ENCODE results near the gene TNFSF11.

TNFSF11 gene

DNA sequence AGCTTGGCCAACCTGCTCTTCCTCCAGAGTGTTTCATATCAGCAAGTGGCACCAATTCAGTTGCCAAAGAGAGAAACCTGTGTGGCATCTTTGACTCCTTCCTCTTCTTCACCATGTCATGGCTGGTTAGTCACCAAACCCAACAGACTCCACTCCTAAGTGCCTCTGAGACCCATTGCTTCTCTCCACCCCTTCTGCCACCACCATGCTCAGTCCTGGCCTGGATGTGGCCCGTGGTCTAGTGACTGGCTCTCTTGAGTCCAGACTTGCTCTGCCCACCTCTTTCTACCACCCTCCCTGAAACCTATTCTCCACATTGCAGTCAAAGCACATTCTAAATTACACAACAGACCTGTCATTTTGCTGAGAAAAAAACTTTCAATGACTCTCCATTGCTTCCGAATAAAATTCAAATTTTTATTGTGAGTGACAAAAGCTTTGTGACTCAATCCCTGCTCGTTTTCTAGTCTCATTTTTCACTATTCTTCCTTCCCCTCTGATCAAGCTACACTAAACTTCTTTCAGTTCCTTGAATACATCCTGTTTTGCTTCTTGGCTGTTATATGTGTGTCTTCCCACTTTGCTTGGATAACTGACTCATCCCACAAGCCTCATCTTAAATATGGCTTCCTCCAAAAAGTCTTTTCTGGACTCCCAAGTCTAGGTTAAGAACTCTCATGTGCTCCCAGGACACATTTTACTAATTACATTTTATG lies 12.0 kb upstream of the TNFSF11 start:
- no peaks in the 10 kb centered on the region for H3K79me2 ChIP-seq (ENCODE audit: insufficient read depth, low read length)
- H3K9me3 ChIP-seq (ENCODE audit: insufficient read depth, low read length, severe bottlenecking) = no peaks in the 10 kb centered on the region
- H3K27me3 ChIP-seq (ENCODE audit: insufficient read depth, low read length, poor library complexity) = no peaks in the 10 kb centered on the region
- no peak overlapping the region for H3K4me3 ChIP-seq (ENCODE audit: low read depth in 1 of 2, low read length in 2 of 2)
- H3K4me1 ChIP-seq (ENCODE audit: insufficient read depth, low read length) = no peaks in the 10 kb centered on the region
- no peak overlapping the region for H3K4me2 ChIP-seq (ENCODE audit: insufficient read depth, low read length)
- ATAC-seq (ENCODE audit: insufficient read depth, low read depth) (no peak), DNase-seq (no peak)
- no peaks in the 10 kb centered on the region for H3K36me3 ChIP-seq (ENCODE audit: insufficient read depth, low read length)
- no peak overlapping the region for H2AFZ ChIP-seq (ENCODE audit: low read depth, low read length)
- TF ChIP-seq, protein P1, sequence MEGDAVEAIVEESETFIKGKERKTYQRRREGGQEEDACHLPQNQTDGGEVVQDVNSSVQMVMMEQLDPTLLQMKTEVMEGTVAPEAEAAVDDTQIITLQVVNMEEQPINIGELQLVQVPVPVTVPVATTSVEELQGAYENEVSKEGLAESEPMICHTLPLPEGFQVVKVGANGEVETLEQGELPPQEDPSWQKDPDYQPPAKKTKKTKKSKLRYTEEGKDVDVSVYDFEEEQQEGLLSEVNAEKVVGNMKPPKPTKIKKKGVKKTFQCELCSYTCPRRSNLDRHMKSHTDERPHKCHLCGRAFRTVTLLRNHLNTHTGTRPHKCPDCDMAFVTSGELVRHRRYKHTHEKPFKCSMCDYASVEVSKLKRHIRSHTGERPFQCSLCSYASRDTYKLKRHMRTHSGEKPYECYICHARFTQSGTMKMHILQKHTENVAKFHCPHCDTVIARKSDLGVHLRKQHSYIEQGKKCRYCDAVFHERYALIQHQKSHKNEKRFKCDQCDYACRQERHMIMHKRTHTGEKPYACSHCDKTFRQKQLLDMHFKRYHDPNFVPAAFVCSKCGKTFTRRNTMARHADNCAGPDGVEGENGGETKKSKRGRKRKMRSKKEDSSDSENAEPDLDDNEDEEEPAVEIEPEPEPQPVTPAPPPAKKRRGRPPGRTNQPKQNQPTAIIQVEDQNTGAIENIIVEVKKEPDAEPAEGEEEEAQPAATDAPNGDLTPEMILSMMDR (IDR thresholded peaks at IDR 0.05; ENCODE audit: borderline replicate concordance, extremely low read depth, low read length, poor library complexity, severe bottlenecking) = no peak
- no peak for TF ChIP-seq EZH2 (IDR thresholded peaks at IDR 0.05; ENCODE audit: borderline replicate concordance, low read depth, low read length, severe bottlenecking)
- no peak overlapping the region for H3K27ac ChIP-seq (ENCODE audit: low read length)
- no peaks in the 10 kb centered on the region for H4K20me1 ChIP-seq (ENCODE audit: insufficient read depth, low read length)
- no peak overlapping the region for H3K9ac ChIP-seq (ENCODE audit: low read depth, low read length)

DNA sequence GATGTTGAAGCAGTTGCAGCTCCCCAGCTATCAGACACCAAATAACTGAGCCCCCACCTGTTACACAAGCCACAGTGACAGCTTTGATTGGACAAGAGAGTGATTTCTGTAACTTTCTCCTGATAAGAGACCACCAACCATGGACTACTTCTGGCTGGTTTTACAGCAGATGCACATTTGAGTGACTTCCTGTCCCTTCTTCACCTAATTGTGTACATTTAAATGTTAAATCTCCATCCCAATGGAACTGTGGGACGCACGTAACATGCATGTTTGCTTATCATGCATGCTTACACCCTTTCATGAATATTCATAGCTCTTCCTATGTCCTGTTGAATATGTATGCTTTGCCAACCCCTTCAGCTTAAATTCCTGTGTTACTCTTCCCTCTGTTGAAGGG lies 6.0 kb upstream of the TNFSF11 start:
- TF ChIP-seq, protein P1 (IDR thresholded peaks at IDR 0.05; ENCODE audit: borderline replicate concordance, extremely low read depth, low read length, poor library complexity, severe bottlenecking) = no peak
- TF ChIP-seq EZH2 (IDR thresholded peaks at IDR 0.05; ENCODE audit: borderline replicate concordance, low read depth, low read length, severe bottlenecking) = no peak
- H4K20me1 ChIP-seq (ENCODE audit: insufficient read depth, low read length) = no peaks in the 10 kb centered on the region
- no peaks in the 10 kb centered on the region for H3K27me3 ChIP-seq (ENCODE audit: insufficient read depth, low read length, poor library complexity)
- H3K27ac ChIP-seq (ENCODE audit: low read length) = no peak overlapping the region
- no peak overlapping the region for H2AFZ ChIP-seq (ENCODE audit: low read depth, low read length)
- DNase-seq = no peak
- H3K4me1 ChIP-seq (ENCODE audit: insufficient read depth, low read length) = no peaks in the 10 kb centered on the region
- no peaks in the 10 kb centered on the region for H3K36me3 ChIP-seq (ENCODE audit: insufficient read depth, low read length)
- H3K79me2 ChIP-seq (ENCODE audit: insufficient read depth, low read length) = no peaks in the 10 kb centered on the region
- H3K9me3 ChIP-seq (ENCODE audit: insufficient read depth, low read length, severe bottlenecking) = no peaks in the 10 kb centered on the region
- no peak overlapping the region for H3K9ac ChIP-seq (ENCODE audit: low read depth, low read length)
- H3K4me2 ChIP-seq (ENCODE audit: insufficient read depth, low read length) = no peak overlapping the region
- ATAC-seq (ENCODE audit: insufficient read depth, low read depth) = peak; percentile 31; the same call in 1 of the 3 replicates
- no peak overlapping the region for H3K4me3 ChIP-seq (ENCODE audit: low read depth in 1 of 2, low read length in 2 of 2)

DNA sequence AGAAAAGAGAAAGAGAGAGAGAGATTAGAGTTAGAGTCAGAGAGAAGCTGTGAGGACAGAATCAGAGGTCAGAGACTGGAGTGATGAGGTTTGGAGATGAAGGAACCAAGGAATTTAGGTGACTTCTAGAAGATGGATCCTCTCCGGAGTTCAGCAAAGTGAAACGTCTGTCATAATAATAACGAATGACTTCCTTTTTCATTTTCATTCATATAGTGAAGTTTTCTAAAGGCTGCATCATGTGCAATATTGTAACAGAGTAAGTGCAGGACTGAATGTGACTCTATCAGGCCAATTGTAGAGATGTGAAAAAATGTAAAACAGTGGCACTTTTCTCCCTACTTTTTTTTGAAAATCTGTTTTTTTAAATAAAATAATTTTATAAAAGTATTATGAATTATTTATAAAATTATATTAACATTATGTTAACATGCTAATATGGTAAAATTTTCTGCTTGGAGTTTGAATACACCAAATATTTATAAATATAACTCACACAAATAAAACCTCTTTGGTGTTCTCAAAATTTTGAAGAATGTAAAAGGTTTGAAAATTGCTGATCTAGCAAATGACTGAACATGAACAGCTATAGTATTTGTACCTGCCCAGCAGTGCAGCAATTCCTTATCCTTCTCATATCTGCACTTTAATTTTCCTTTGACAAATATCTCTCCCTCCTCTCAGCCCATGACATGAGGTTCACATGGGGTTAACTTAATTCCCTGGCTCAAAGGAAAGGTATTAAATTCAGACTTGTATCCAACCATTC lies 4.2 kb upstream of the TNFSF11 start:
- no peaks in the 10 kb centered on the region for H4K20me1 ChIP-seq (ENCODE audit: insufficient read depth, low read length)
- H2AFZ ChIP-seq (ENCODE audit: low read depth, low read length) = no peak overlapping the region
- ATAC-seq (ENCODE audit: insufficient read depth, low read depth) (no peak), DNase-seq (no peak)
- no peak overlapping the region for H3K4me3 ChIP-seq (ENCODE audit: low read depth in 1 of 2, low read length in 2 of 2)
- TF ChIP-seq, protein P1 (IDR thresholded peaks at IDR 0.05; ENCODE audit: borderline replicate concordance, extremely low read depth, low read length, poor library complexity, severe bottlenecking) = no peak
- no peak for TF ChIP-seq EZH2 (IDR thresholded peaks at IDR 0.05; ENCODE audit: borderline replicate concordance, low read depth, low read length, severe bottlenecking)
- H3K79me2 ChIP-seq (ENCODE audit: insufficient read depth, low read length) = no peaks in the 10 kb centered on the region
- no peaks in the 10 kb centered on the region for H3K36me3 ChIP-seq (ENCODE audit: insufficient read depth, low read length)
- H3K9me3 ChIP-seq (ENCODE audit: insufficient read depth, low read length, severe bottlenecking) = no peaks in the 10 kb centered on the region
- H3K9ac ChIP-seq (ENCODE audit: low read depth, low read length) = no peak overlapping the region
- H3K27ac ChIP-seq (ENCODE audit: low read length) = no peak overlapping the region
- no peaks in the 10 kb centered on the region for H3K4me1 ChIP-seq (ENCODE audit: insufficient read depth, low read length)
- no peaks in the 10 kb centered on the region for H3K27me3 ChIP-seq (ENCODE audit: insufficient read depth, low read length, poor library complexity)
- no peak overlapping the region for H3K4me2 ChIP-seq (ENCODE audit: insufficient read depth, low read length)
